GM12878 (cell line): ENCODE measurements around the gene MVK. TPM values are rescaled to one million over a fixed set of nuclear protein-coding genes. Genes with fewer than 3 reads are reported as not detected.

ENCODE experiments used
- ATAC-seq: fragments of 200-7000 bp; cut with Tn5 transposase; 3 replicates; pipeline ENCODE4 v1.9.1; 2020; ENCODE audit warnings: mild to moderate bottlenecking, moderate library complexity
- BruUV-seq: library from RNA; stranded (reverse); fragments of 400-500 nt; replicated peaks from 2 replicates; lab custom pipeline; 2021; lab: Mats Ljungman, UMichigan
- CTCF ChIA-PET: fragments of 300-600 bp; sonication (Branson Sonifier 250); formaldehyde crosslinking; extraction: SDS; loops from one replicate; lab custom pipeline; 2021; ENCODE audit warnings: inconsistent platforms; lab: Yijun Ruan, JAX
- POLR2A ChIA-PET: fragments of 350-600 bp; formaldehyde crosslinking; extraction: SDS; loops from one replicate; lab custom pipeline; 2021; ENCODE audit warnings: inconsistent platforms; lab: Charles Lee
- RAD21 ChIA-PET: fragments of 300-600 bp; sonication (Branson Sonifier 250); formaldehyde crosslinking; loops from one replicate; lab custom pipeline; 2023; ENCODE audit warnings: antibody characterized with exemption; ENCODE audit not compliant: unreplicated experiment; lab: Charles Lee
- SMC1A ChIA-PET: fragments of 300-600 bp; sonication (Branson Sonifier 250); formaldehyde crosslinking; loops from one replicate; lab custom pipeline; 2023; ENCODE audit not compliant: unreplicated experiment, uncharacterized antibody; lab: Charles Lee
- DNase-seq: peaks from one replicate; pipeline ENCODE4 v3.0.0-alpha.2; 2011; ENCODE audit warnings: low read depth, low spot score
- FAIRE-seq: peaks from 3 replicates; lab custom pipeline; 2011; peaks lifted over from hg19 to GRCh38; lab: Jason Lieb, UNC
- H2AFZ ChIP-seq: 2 replicates; pipeline ENCODE4 v1.6.0; 2011; ENCODE audit warnings: low read depth, low read length, control low read depth; ENCODE audit not compliant: control insufficient read depth
- H3K27ac ChIP-seq: 2 replicates; pipeline ENCODE4 v1.5.1; 2011; ENCODE audit warnings: control low read depth; ENCODE audit not compliant: control insufficient read depth, insufficient read depth
- H3K27me3 ChIP-seq, 2 experiments: replicated peaks in 1 of 2; 2 replicates each; pipeline versions ENCODE4 v1.6.0 to v1.6.1; 2011; ENCODE audit warnings: low read length in 1 of 2; ENCODE audit not compliant: control insufficient read depth in 2 of 2, insufficient read depth in 2 of 2
- H3K36me3 ChIP-seq, 2 experiments: 2 replicates each; pipeline ENCODE4 v1.5.1; 2011; ENCODE audit warnings: low read length in 1 of 2; ENCODE audit not compliant: control insufficient read depth in 2 of 2, insufficient read depth in 2 of 2
- H3K4me1 ChIP-seq: 2 replicates; pipeline ENCODE4 v1.6.1; 2011; ENCODE audit warnings: mild to moderate bottlenecking, low read length, moderate library complexity, mixed read lengths; ENCODE audit not compliant: control insufficient read depth, insufficient read depth
- H3K4me2 ChIP-seq: 2 replicates; pipeline ENCODE4 v1.6.0; 2011; ENCODE audit warnings: control low read depth; ENCODE audit not compliant: control insufficient read depth, insufficient read depth
- H3K4me3 ChIP-seq: fragments of 200-600 bp; sonication (generic); 2 replicates; pipeline ENCODE4 v1.5.1; 2016
- H3K79me2 ChIP-seq: 2 replicates; pipeline ENCODE4 v1.6.0; 2011; ENCODE audit warnings: low read length; ENCODE audit not compliant: control insufficient read depth, insufficient read depth
- H3K9ac ChIP-seq: 2 replicates; pipeline ENCODE4 v1.8.0; 2011; ENCODE audit warnings: low read length, control low read depth, mixed read lengths; ENCODE audit not compliant: control insufficient read depth, insufficient read depth
- H3K9me3 ChIP-seq: replicated peaks from 3 replicates; pipeline ENCODE4 v1.5.1; 2011; ENCODE audit warnings: mild to moderate bottlenecking, low read length; ENCODE audit not compliant: control insufficient read depth, insufficient read depth
- H4K20me1 ChIP-seq: 2 replicates; pipeline ENCODE4 v1.6.0; 2011; ENCODE audit not compliant: control insufficient read depth, insufficient read depth
- BCL11A ChIP-seq: IDR thresholded peaks from 2 replicates; pipeline ENCODE4 v1.6.1; 2011; ENCODE audit warnings: low read depth, low read length
- CEBPB ChIP-seq, 2 experiments: fragments of 150-350 bp in 1 of 2; IDR thresholded peaks; 2 replicates each; pipeline ENCODE4 v1.6.1; 2012 to 2014; ENCODE audit warnings: low read depth in 2 of 2, low read length in 2 of 2, borderline replicate concordance in 1 of 2, inconsistent platforms in 1 of 2
- FOS ChIP-seq: IDR thresholded peaks from 3 replicates; pipeline ENCODE4 v1.6.1; 2011; ENCODE audit warnings: borderline replicate concordance; ENCODE audit not compliant: insufficient read length; ENCODE audit errors: extremely low read depth
- HDAC2 ChIP-seq: fragments of 200-600 bp; sonication (generic); IDR thresholded peaks from 2 replicates; pipeline ENCODE4 v1.6.1; 2017
- IKZF2 ChIP-seq, 2 experiments: fragments of 450-650 bp; IDR thresholded peaks; 2 replicates each; pipeline ENCODE4 v1.6.1; 2017; ENCODE audit warnings: mild to moderate bottlenecking in 2 of 2, moderate library complexity in 2 of 2
- IRF5 ChIP-seq: fragments of 450-650 bp; IDR thresholded peaks from 2 replicates; pipeline ENCODE4 v1.6.1; 2017; ENCODE audit warnings: borderline replicate concordance
- MTA2 ChIP-seq: fragments of 450-650 bp; IDR thresholded peaks from 2 replicates; pipeline ENCODE4 v1.6.1; 2016; ENCODE audit warnings: low read depth, mild to moderate bottlenecking, moderate library complexity
- NR2F1 ChIP-seq: fragments of 450-650 bp; conservative IDR thresholded peaks from 2 replicates; pipeline ENCODE4 v1.6.1; 2017; ENCODE audit warnings: mild to moderate bottlenecking
- PML ChIP-seq: IDR thresholded peaks from 2 replicates; pipeline ENCODE4 v1.6.1; 2012; ENCODE audit warnings: low read length, inconsistent platforms
- POLR2AphosphoS5 ChIP-seq: IDR thresholded peaks from 2 replicates; pipeline ENCODE4 v1.6.1; 2011; ENCODE audit warnings: mild to moderate bottlenecking, low read length, inconsistent platforms
- POU2F2 ChIP-seq: IDR thresholded peaks from 3 replicates; pipeline ENCODE4 v1.6.1; 2011; ENCODE audit warnings: low read depth, mild to moderate bottlenecking, low read length, borderline replicate concordance
- RBBP5 ChIP-seq: fragments of 200-600 bp; sonication (generic); conservative IDR thresholded peaks from 2 replicates; pipeline ENCODE4 v1.6.1; 2016
- RCOR1 ChIP-seq: conservative IDR thresholded peaks from 2 replicates; pipeline ENCODE4 v1.6.1; 2012; ENCODE audit warnings: low read depth, low read length, improper control_type of control experiment
- SUZ12 ChIP-seq: fragments of 200-600 bp; sonication (generic); IDR thresholded peaks from one replicate; pipeline ENCODE4 v1.6.1; 2018; ENCODE audit warnings: antibody characterized with exemption, mild to moderate bottlenecking; ENCODE audit not compliant: unreplicated experiment
- TCF12 ChIP-seq: IDR thresholded peaks from 2 replicates; pipeline ENCODE4 v1.6.1; 2011; ENCODE audit warnings: low read depth, mild to moderate bottlenecking, low read length
- YBX1 ChIP-seq: fragments of 450-650 bp; IDR thresholded peaks from 2 replicates; pipeline ENCODE4 v1.6.1; 2016; ENCODE audit warnings: antibody characterized with exemption
- ZNF207 ChIP-seq: fragments of 450-650 bp; IDR thresholded peaks from 2 replicates; pipeline ENCODE4 v1.6.1; 2014; ENCODE audit warnings: antibody characterized with exemption, mild to moderate bottlenecking, borderline replicate concordance
- ZNF217 ChIP-seq: fragments of 450-650 bp; IDR thresholded peaks from 2 replicates; pipeline ENCODE4 v1.6.1; 2017; ENCODE audit warnings: antibody characterized with exemption, mild to moderate bottlenecking
- ZNF24 ChIP-seq: fragments of 450-650 bp; IDR thresholded peaks from 2 replicates; pipeline ENCODE4 v1.6.1; 2017; ENCODE audit warnings: antibody characterized with exemption, mild to moderate bottlenecking
- ZNF274 ChIP-seq: IDR thresholded peaks from one replicate; pipeline ENCODE4 v1.8.0; 2011; ENCODE audit not compliant: insufficient read length, insufficient read depth
- WGBS: methylation state at CpG from one replicate; pipeline ENCODE4 v1.1.6; 2016; ENCODE audit warnings: low lambda C conversion rate; ENCODE audit not compliant: insufficient replicate concordance, insufficient coverage; ENCODE audit errors: missing lambda C conversion rate; 5-methylcytosine and 5-hydroxymethylcytosine counted together
- in situ Hi-C: fragments of 300-500 bp; cut with MboI; formaldehyde crosslinking; loops from 9 replicates; pipeline ENCODE4 v1.14.3; 2018; ENCODE audit warnings: mixed read lengths
- intact Hi-C: fragments of 100-400 bp; cut with micrococcal nuclease; formaldehyde crosslinking; loops from one replicate; pipeline ENCODE4 v1.14.2; 2022; ENCODE audit not compliant: unreplicated experiment
- polyA plus RNA-seq, 11 experiments: library from polyadenylated mRNA; depleted of rRNA in 4 of 11; unstranded in 6 of 11; stranded (reverse) in 5 of 11; fragments of >200 nt; fragmentation: Nextera tagmentation in 4 of 11; fragmentation: Illumina TruSeq in 1 of 11; extraction: Ambion mirVana in 4 of 11; extraction: Trizol in 1 of 11; gene quantifications; 1 replicate in 1 of 11; 2 replicates in 10 of 11; pipeline versions ENCODE4 v1.2.1 to v1.2.3, GENCODE V29; 2011 to 2016; ENCODE audit warnings: inconsistent platforms in 2 of 11, missing spikeins in 2 of 11, low read depth in 1 of 11
- total RNA-seq, 4 experiments: library from RNA; depleted of rRNA in 3 of 4; stranded (reverse); fragments of >200 nt in 3 of 4; fragmentation: Illumina TruSeq in 1 of 4; extraction: Trizol in 1 of 4; gene quantifications; 2 replicates each; pipeline versions ENCODE4 v1.2.1 to v1.2.3, GENCODE V29; 2013 to 2021

The MVK gene
- total and polyA plus RNA-seq, 10 of the 15 experiments (the other 5 are each of a cell fraction or from before 2014, with no cell fraction given), result 0.24 to 46.7 (median 31.9) TPM

GRCh38 chr12:109591041-109591440 is 17.4 kb downstream of the MVK start:
- no peaks in the 10 kb centered on the region for H4K20me1 ChIP-seq
- in situ Hi-C loops (loop anchor here (5.0 kb wide), 1 partner anchor 186 kb away; no protein-coding TSS in a partner anchor), intact Hi-C loops (no loop called here)
- ChIA-PET SMC1A (no interaction called here), POLR2A (no interaction called here), RAD21 (no interaction called here), CTCF (no interaction called here)
- H3K9ac ChIP-seq, result no peak overlapping the region
- WGBS, result 80% methylated on average over 10 of the region's 10 CpGs
- TF ChIP-seq HDAC2, result no peak
- no peak for TF ChIP-seq PML
- no peak for TF ChIP-seq YBX1
- TF ChIP-seq RCOR1, result no peak
- no peak for TF ChIP-seq ZNF217
- no peak for TF ChIP-seq SUZ12
- H3K27ac ChIP-seq, result no peak overlapping the region
- H3K36me3 ChIP-seq, result peaks cover 3 to 11% of the 10 kb centered on the region in 2 experiments; a peak in 3 of 4 replicates
- no peak for DNase-seq
- H3K27me3 ChIP-seq, result no peaks in the 10 kb centered on the region
- H3K4me3 ChIP-seq, result no peak overlapping the region
- H3K79me2 ChIP-seq, result no peaks in the 10 kb centered on the region
- BruUV-seq, result no TSS peak
- no peak overlapping the region for H2AFZ ChIP-seq
- peaks cover 4% of the 10 kb centered on the region; the same call in 1 of the 2 replicates for H3K4me1 ChIP-seq
- H3K4me2 ChIP-seq, result no peak overlapping the region
- FAIRE-seq, result no peak
- no peak for ATAC-seq
- no peaks in the 10 kb centered on the region for H3K9me3 ChIP-seq

- ChIA-PET RAD21 (no interaction called here), POLR2A (interaction anchor here (1.3 kb wide), 1 partner anchor 20 kb away, joined by 4 read pairs; no protein-coding TSS in a partner anchor), CTCF (no interaction called here), SMC1A (no interaction called here)
- Histone ChIP-seq H3K4me3 (no peak overlapping the region), H3K36me3 (peaks cover 2 to 7% of the 10 kb centered on the region in 2 experiments; a peak in 3 of 4 replicates), H3K4me1 (peaks cover 4% of the 10 kb centered on the region; the same call in 1 of the 2 replicates), H3K4me2 (no peak overlapping the region), H3K9me3 (no peaks in the 10 kb centered on the region), H2AFZ (no peak overlapping the region), H4K20me1 (no peaks in the 10 kb centered on the region), H3K79me2 (no peaks in the 10 kb centered on the region), H3K9ac (no peak overlapping the region), H3K27me3 (no peaks in the 10 kb centered on the region), H3K27ac (no peak overlapping the region)
- TF ChIP-seq HDAC2, result no peak
- no peak for TF ChIP-seq FOS
- TF ChIP-seq IKZF2 (IDR thresholded peaks at IDR 0.05), result no peak
- TF ChIP-seq POU2F2, result no peak
- TF ChIP-seq NR2F1, result no peak
- no peak for TF ChIP-seq MTA2
- TF ChIP-seq ZNF207, result no peak
- no peak for TF ChIP-seq CEBPB (IDR thresholded peaks at IDR 0.05; ENCODE audit: borderline replicate concordance in 1 of 2, low read depth in 2 of 2, low read length in 2 of 2)
- TF ChIP-seq POLR2AphosphoS5, result no peak
- no peak for TF ChIP-seq ZNF24
- TF ChIP-seq TCF12, result no peak
- TF ChIP-seq IRF5, result no peak
- no peak for TF ChIP-seq BCL11A
- TF ChIP-seq ZNF274, result no peak
- no peak for TF ChIP-seq RBBP5
- WGBS, result 93% methylated on average over 19 of the region's 19 CpGs
- ATAC-seq (no peak), FAIRE-seq (no peak), DNase-seq (no peak)
- intact Hi-C loops (no loop called here), in situ Hi-C loops (loop anchor here (5.0 kb wide), 1 partner anchor 185 kb away; no protein-coding TSS in a partner anchor)
- BruUV-seq, result no TSS peak
Measured at GRCh38 chr12:109592195-109592904, 18.8 kb downstream of the MVK start.
